GM12878 (cell line): Measurements from ENCODE around the gene ICE2. TPM values are rescaled to one million over a fixed set of nuclear protein-coding genes. Genes with fewer than 3 reads are reported as not detected.

Experiments used
- BACH1 ChIP-seq: fragments of 450-650 bp; IDR thresholded peaks from 2 replicates; pipeline ENCODE4 v1.6.1; 2017; ENCODE audit warnings: mild to moderate bottlenecking, borderline replicate concordance
- CHD2 ChIP-seq: IDR thresholded peaks from 2 replicates; pipeline ENCODE4 v1.6.1; 2011; ENCODE audit warnings: low read depth, low read length, improper control_type of control experiment, borderline replicate concordance
- CTCF ChIP-seq, 3 experiments: IDR thresholded peaks in 2 of 3; conservative IDR thresholded peaks in 1 of 3; 2 replicates each; pipeline ENCODE4 v1.5.1; 2011; ENCODE audit warnings: low read depth in 3 of 3, low read length in 3 of 3, mild to moderate bottlenecking in 3 of 3, control low read depth in 2 of 3, moderate library complexity in 2 of 3, inconsistent platforms in 1 of 3, mixed read lengths in 1 of 3; ENCODE audit not compliant: control insufficient read depth in 2 of 3, insufficient read depth in 1 of 3; ENCODE audit errors: extremely low read depth in 1 of 3
- CUX1 ChIP-seq: IDR thresholded peaks from 2 replicates; pipeline ENCODE4 v1.6.1; 2012; ENCODE audit warnings: improper control_type of control experiment, low read depth, low read length; ENCODE audit not compliant: insufficient replicate concordance
- DPF2 ChIP-seq: fragments of 450-650 bp; IDR thresholded peaks from 2 replicates; pipeline ENCODE4 v1.6.1; 2017; ENCODE audit warnings: mild to moderate bottlenecking
- ESRRA ChIP-seq: IDR thresholded peaks from 2 replicates; pipeline ENCODE4 v1.6.1; 2012; ENCODE audit warnings: mild to moderate bottlenecking, low read length, improper control_type of control experiment
- IKZF1 ChIP-seq: fragments of 450-650 bp; conservative IDR thresholded peaks from 2 replicates; pipeline ENCODE4 v1.6.1; 2017; ENCODE audit warnings: antibody characterized with exemption, mild to moderate bottlenecking
- KLF5 ChIP-seq: fragments of 450-650 bp; IDR thresholded peaks from 2 replicates; pipeline ENCODE4 v1.6.1; 2014; ENCODE audit warnings: mild to moderate bottlenecking; ENCODE audit not compliant: partially characterized antibody
- MEF2A ChIP-seq: IDR thresholded peaks from 2 replicates; pipeline ENCODE4 v1.6.1; 2011; ENCODE audit warnings: low read depth, mild to moderate bottlenecking, low read length, moderate library complexity; ENCODE audit not compliant: insufficient read depth
- NR2C1 ChIP-seq: fragments of 450-650 bp; IDR thresholded peaks from 2 replicates; pipeline ENCODE4 v1.6.1; 2017; ENCODE audit warnings: antibody characterized with exemption, mild to moderate bottlenecking, moderate library complexity
- NR2F1 ChIP-seq: fragments of 450-650 bp; conservative IDR thresholded peaks from 2 replicates; pipeline ENCODE4 v1.6.1; 2017; ENCODE audit warnings: mild to moderate bottlenecking
- PAX8 ChIP-seq: fragments of 450-650 bp; IDR thresholded peaks from 2 replicates; pipeline ENCODE4 v1.6.1; 2017; ENCODE audit warnings: mild to moderate bottlenecking, moderate library complexity
- TCF3 ChIP-seq: IDR thresholded peaks from 2 replicates; pipeline ENCODE4 v1.6.1; 2012; ENCODE audit warnings: low read depth, mild to moderate bottlenecking, low read length, borderline replicate concordance; ENCODE audit not compliant: insufficient read depth
- USF2 ChIP-seq: IDR thresholded peaks from 2 replicates; pipeline ENCODE4 v1.6.1; 2011; ENCODE audit warnings: low read depth, low read length, improper control_type of control experiment, borderline replicate concordance
- YY1 ChIP-seq: IDR thresholded peaks from 2 replicates; pipeline ENCODE4 v1.6.1; 2011; ENCODE audit warnings: low read depth, mild to moderate bottlenecking, low read length
- ZNF217 ChIP-seq: fragments of 450-650 bp; IDR thresholded peaks from 2 replicates; pipeline ENCODE4 v1.6.1; 2017; ENCODE audit warnings: antibody characterized with exemption, mild to moderate bottlenecking
- ZNF592 ChIP-seq: fragments of 450-650 bp; IDR thresholded peaks from 2 replicates; pipeline ENCODE4 v1.6.1; 2017; ENCODE audit warnings: mild to moderate bottlenecking, moderate library complexity
- polyA plus RNA-seq, 11 experiments: library from polyadenylated mRNA; depleted of rRNA in 4 of 11; unstranded in 6 of 11; stranded (reverse) in 5 of 11; fragments of >200 nt; fragmentation: Nextera tagmentation in 4 of 11; fragmentation: Illumina TruSeq in 1 of 11; extraction: Ambion mirVana in 4 of 11; extraction: Trizol in 1 of 11; gene quantifications; 1 replicate in 1 of 11; 2 replicates in 10 of 11; pipeline versions ENCODE4 v1.2.1 to v1.2.3, GENCODE V29; 2011 to 2016; ENCODE audit warnings: inconsistent platforms in 2 of 11, missing spikeins in 2 of 11, low read depth in 1 of 11
- total RNA-seq, 4 experiments: library from RNA; depleted of rRNA in 3 of 4; stranded (reverse); fragments of >200 nt in 3 of 4; fragmentation: Illumina TruSeq in 1 of 4; extraction: Trizol in 1 of 4; gene quantifications; 2 replicates each; pipeline versions ENCODE4 v1.2.1 to v1.2.3, GENCODE V29; 2013 to 2021

The ICE2 gene
- total and polyA plus RNA-seq, 10 of the 15 experiments (the other 5 are each of a cell fraction or from before 2014, with no cell fraction given): 14.2 to 62.0 (median 44.9) TPM

GRCh38 chr15:60507596-60508424 is 28.9 kb upstream of the ICE2 start (continued):
- no peak for TF ChIP-seq KLF5
- TF ChIP-seq BACH1: no peak
- no peak for TF ChIP-seq PAX8
- no peak for TF ChIP-seq CHD2
- no peak for TF ChIP-seq TCF3
- peak; percentile 56 for TF ChIP-seq MEF2A
- peak; percentile 64 for TF ChIP-seq NR2C1
- TF ChIP-seq DPF2: 0 out of 2 replicates have a peak, but pooled peaks have one; percentile 19
- no peak for TF ChIP-seq YY1
- no peak; the same call in 1 of the 2 replicates for TF ChIP-seq USF2
- no peak for TF ChIP-seq ESRRA
- 0 out of 2 replicates have a peak, but pooled peaks have one; percentile 32 for TF ChIP-seq IKZF1
- TF ChIP-seq CTCF (IDR thresholded peaks at IDR 0.05 in 2 of 3, conservative IDR thresholded peaks at IDR 0.05 in 1 of 3; ENCODE audit: control insufficient read depth in 2 of 3, extremely low read depth in 1 of 3, insufficient read depth in 1 of 3, low read depth in 3 of 3, low read length in 3 of 3): peak; percentile 88 to 97 (median 95)
- TF ChIP-seq ZNF217: peak; percentile 71; the same call in 1 of the 2 replicates
- peak; percentile 40 for TF ChIP-seq CUX1
- no peak for TF ChIP-seq NR2F1
- TF ChIP-seq ZNF592: 0 out of 2 replicates have a peak, but pooled peaks have one; percentile 23
